ELF-1 (cell line): ENCODE measurements around the gene OR51B2.

Source experiments
- DNase-seq: peaks from one replicate; pipeline ENCODE4 v3.0.0-alpha.2; 2016; ENCODE audit warnings: low read depth, low spot score

OR51B2 gene

DNA sequence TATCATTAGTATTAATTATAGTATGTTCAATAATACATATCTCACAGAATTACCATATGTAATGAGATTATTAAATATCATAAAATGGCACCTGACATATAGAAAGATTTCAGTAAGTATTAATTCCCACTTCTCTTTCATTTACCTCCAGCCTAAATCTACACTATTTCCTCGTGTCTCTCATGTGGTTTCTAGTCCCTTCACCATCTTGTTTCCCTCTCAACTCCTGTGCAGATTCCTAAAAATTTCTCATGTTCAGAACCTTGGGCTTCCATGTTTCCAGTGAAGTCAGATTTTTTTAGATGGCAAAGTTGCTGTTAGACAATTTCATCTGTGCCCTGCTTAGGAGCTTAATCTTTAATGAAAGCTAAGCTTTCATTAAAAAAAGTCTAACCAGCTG lies 40.2 kb downstream of the OR51B2 start:
- no peak for DNase-seq

DNA sequence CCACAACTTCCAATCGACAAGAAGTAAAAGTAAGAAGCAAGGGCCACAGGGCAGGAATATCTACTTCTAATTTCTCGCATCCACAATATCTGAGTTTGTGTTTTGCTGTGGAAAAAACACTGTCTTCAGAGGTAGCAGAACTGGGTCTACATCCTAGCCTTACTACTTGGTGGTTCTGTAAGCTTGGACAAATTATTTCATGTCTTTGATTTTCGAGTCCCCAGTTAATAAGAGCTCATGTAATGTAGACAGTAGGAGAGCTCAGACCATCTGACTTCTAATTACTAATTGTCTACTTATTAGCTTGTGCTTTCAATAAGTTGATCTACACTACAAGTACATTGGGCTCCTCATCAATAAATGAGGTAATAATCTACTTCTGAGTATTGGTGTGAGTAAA lies 41.0 kb downstream of the OR51B2 start:
- no peak for DNase-seq

DNA sequence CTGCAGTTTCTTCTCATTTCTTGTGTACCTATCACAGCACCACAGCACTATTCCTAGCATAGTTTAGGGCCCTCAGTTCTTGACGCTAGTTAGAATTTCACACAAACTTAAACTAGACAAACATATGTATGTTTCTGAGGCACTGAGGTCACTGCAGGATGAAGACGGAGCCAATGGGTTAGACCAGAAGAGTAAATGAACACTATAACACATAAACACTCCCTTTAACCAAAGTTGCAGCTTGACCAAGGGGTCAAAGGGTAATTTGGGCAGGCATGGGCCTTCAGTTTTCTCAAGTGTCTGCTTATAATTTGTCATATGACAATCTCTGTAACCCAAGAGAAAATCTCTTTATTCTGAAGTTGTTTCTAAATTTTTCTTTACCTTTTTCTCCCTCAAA lies 41.5 kb downstream of the OR51B2 start:
- no peak for DNase-seq

DNA sequence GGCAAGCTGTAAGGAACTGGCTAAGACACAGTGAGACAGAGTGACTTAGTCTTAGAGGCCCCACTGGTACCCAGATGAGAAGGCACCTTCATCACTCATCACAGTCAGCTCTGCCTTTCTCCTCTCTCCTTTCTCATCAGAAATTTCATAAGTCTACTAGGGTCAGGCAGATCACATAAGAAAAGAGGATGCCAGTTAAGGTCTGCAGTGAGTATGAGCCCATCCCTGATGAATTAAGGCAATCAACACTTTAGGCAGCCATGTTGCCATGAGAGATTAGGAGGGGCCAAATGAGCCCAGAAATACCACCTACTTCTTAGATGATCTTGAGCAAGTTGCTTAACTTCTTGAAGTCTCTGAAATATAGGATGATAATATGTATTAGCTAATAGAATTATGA lies 42.5 kb downstream of the OR51B2 start:
- no peak for DNase-seq

DNA sequence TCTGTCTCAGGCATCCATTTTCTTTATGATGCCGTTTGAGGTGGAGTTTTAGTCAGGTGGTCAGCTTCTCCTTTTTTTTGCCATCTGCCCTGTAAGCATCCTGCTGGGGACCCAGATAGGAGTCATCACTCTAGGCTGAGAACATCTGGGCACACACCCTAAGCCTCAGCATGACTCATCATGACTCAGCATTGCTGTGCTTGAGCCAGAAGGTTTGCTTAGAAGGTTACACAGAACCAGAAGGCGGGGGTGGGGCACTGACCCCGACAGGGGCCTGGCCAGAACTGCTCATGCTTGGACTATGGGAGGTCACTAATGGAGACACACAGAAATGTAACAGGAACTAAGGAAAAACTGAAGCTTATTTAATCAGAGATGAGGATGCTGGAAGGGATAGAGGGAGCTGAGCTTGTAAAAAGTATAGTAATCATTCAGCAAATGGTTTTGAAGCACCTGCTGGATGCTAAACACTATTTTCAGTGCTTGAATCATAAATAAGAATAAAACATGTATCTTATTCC lies 43.5 kb downstream of the OR51B2 start:
- peak; percentile 89 for DNase-seq

DNA sequence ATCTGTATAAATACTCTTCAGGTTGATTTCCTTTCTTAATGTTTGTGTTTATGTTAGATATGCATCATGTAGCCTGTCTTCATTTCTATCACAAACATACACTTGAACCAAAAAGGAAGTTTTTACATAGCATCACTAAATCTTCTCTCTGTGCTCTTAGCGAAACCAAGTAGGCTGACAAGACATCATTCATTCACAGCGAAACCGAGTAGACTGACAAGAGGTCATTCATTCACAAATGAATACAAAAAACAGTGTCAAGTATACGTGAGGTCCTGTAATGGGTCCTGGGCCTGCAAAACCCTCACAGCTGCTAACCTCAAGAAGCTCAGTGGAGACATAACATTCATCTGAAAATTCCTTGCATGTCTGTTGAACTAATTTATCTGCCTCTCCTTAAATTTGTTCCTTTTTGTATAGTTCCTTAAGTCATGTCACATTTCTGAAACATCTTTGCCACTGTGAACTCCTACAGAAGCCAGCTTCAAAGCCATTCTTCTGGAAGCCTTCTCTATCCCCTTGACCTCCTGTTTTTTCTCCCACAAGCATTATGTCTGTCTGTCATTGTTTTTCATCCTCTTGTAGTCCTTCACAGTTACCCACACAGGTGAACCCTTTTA lies 44.5 kb downstream of the OR51B2 start:
- no peak for DNase-seq

DNA sequence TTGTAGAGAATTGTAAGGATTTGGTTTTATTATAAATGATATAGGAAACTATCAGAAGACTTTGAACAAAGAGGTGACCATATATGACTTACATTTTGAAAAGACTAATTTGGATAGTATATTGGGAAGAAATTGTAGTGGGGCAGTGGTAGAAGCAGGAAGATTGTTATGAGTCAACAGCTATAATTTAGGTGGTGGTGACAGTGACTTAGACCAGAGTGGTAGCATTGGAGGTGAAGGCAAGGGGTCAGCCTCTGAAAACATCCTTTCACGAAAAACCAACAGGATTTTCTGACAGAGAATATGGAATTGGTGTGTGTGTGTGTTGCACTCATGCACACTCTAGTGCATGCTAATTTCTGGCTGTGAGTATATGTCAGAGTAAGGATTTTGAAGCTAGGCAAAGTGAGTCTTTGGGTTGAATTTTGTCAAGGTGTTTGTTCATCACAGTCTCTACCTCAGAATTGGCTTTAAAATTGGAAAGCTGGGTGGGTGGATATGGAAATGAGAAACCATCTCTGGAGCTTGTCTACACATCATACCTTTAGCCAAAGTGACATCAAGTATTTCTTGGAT lies 46.2 kb downstream of the OR51B2 start:
- DNase-seq: no peak

DNA sequence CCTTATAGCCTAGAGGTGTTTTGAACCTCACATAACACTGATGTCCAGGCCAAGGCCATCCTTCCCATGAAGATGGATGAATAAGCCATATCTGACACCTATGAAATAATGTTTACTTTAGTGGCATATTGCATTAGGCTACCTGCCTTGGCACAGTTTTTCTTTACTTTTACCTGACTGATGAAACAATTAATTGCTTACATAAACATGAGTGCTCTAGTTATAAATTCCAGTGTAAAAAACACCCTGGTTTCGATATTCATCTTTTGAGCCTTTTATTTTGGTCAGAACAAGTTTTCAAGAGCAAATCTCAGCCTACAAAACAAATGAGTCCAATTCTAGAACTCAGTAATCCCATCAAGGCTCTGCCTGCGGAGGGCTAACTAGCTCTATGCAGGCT lies 47.4 kb downstream of the OR51B2 start:
- no peak for DNase-seq

DNA sequence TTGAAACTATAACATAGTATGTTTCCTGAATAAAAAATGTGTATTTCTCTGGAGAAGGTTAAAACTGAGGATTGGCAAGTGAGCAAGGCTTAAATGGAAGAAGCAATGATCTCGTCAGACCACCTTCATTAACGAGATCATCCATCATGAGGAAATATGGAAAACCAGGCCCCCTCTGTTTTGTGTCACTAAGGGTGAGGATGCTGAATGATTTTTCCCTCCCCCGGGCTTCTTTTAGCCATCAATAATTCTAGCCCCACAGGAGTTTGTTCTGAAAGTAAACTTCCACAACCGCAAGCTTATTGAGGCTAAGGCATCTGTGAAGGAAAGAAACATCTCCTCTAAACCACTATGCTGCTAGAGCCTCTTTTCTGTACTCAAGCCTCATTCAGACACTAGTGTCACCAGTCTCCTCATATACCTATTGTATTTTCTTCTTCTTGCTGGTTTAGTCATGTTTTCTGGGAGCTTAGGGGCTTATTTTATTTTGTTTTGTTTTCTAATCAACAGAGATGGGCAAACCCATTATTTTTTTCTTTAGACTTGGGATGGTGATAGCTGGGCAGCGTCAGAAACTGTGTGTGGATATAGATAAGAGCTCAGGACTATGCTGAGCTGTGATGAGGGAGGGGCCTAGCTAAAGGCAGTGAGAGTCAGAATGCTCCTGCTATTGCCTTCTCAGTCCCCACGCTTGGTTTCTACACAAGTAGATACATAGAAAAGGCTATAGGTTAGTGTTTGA lies 48.6 kb downstream of the OR51B2 start:
- DNase-seq: no peak

DNA sequence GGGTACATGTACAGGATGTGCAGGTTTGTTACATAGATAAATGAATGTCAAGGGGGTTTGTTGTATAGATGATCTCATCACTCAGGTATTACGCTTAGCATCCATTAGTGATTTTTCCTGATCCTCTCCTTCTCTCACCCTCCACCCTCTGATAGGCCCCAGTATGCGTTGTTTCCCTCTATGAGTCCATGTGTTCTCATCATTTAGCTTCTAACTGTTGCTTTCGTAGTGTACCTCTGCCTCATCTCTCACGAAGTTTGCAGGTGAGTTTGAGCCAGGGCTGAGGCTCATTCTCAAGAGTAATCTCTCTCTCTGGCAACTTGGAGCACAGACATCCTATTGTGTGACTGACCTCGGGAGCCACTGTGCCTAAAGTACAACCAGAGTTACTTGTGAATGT lies 49.7 kb downstream of the OR51B2 start:
- DNase-seq: no peak
